NT2/D1 (cell line): ENCODE measurements around the gene SNRPD3.

ENCODE experiments used
- YY1 ChIP-seq: IDR thresholded peaks from 2 replicates; pipeline ENCODE4 v1.6.1; 2011; ENCODE audit not compliant: insufficient read length, insufficient read depth
- ZNF274 ChIP-seq: IDR thresholded peaks from 2 replicates; pipeline ENCODE4 v1.6.1; 2011; ENCODE audit warnings: mild to moderate bottlenecking, low read depth, low read length

DNA sequence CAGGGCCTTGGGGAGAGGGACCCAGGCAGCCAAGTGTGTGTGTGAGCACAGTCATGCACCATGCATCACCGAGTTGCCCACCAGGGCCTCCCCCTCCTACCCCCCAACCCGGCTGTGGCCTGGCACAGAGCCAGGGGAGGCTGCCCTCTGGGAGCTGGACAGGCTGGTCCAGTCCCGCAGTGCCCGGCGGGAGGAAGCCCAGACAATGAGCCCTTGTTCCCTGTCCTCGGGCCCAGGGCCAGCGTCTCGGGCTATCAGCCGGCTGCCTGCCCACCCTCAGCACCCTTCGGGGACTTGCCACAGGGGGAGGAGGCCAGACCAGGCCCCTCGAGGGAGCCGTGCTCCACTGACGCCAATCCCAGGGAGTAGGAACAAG, 32.6 kb downstream of the SNRPD3 start:
- no peak for TF ChIP-seq ZNF274
- TF ChIP-seq YY1: no peak
